IPS-20b (cell line): Measurements from ENCODE around the gene RPS18.
"Not testable (repeated sequence)": the region's sequence is repeated elsewhere in the genome, so short reads cannot be mapped to it uniquely, and the experiment has no call there.

ENCODE experiments used
- H3K27ac ChIP-seq: one replicate; pipeline ENCODE4 v1.5.1; 2013; ENCODE audit warnings: low read length
- H3K27me3 ChIP-seq: 2 replicates; pipeline ENCODE4 v1.6.1; 2013; ENCODE audit warnings: mild to moderate bottlenecking, low read length, inconsistent platforms; ENCODE audit not compliant: insufficient read depth
- H3K36me3 ChIP-seq: 2 replicates; pipeline ENCODE4 v1.6.1; 2013; ENCODE audit warnings: low read depth, mild to moderate bottlenecking, inconsistent platforms, low read length, moderate library complexity; ENCODE audit not compliant: insufficient read depth
- H3K4me1 ChIP-seq: 2 replicates; pipeline ENCODE4 v1.6.1; 2013; ENCODE audit warnings: mild to moderate bottlenecking, control low read depth, inconsistent platforms, low read length, moderate library complexity; ENCODE audit not compliant: insufficient read depth
- H3K4me3 ChIP-seq: 2 replicates; pipeline ENCODE4 v1.5.1; 2013; ENCODE audit warnings: mild to moderate bottlenecking, low read length, inconsistent platforms
- H3K9ac ChIP-seq: 2 replicates; pipeline ENCODE4 v1.6.1; 2013; ENCODE audit warnings: low read depth, mild to moderate bottlenecking, inconsistent platforms, low read length, moderate library complexity
- H3K9me3 ChIP-seq: 2 replicates; pipeline ENCODE4 v1.6.1; 2013; ENCODE audit warnings: mild to moderate bottlenecking, low read depth, low read length, inconsistent platforms; ENCODE audit not compliant: insufficient read depth

Gene RPS18

DNA sequence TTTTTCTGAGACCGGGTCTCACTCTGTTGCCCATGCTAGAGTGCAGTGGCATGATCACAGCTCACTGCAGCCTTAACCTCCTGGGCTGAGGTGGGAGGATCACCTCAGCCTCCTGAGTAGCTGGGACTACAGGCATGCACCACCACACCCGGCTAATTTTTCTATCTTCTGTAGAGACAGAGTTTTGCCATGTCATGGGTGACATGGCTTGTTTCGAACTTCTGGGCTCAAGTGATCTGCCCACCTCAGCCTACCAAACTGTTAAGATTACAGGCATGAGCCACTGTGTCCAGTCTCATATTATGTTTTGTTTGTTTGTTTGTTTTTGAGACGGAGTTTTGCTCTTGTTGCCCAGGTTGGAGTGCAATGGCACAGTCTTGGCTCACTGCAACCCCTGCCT is 13.3 kb downstream of the RPS18 start:
- H3K27me3 ChIP-seq, H3K4me3 ChIP-seq, H3K9me3 ChIP-seq, H3K4me1 ChIP-seq, H3K27ac ChIP-seq, H3K9ac ChIP-seq: not testable (repeated sequence)
- peaks cover 68% of the 10 kb centered on the region for H3K36me3 ChIP-seq

DNA sequence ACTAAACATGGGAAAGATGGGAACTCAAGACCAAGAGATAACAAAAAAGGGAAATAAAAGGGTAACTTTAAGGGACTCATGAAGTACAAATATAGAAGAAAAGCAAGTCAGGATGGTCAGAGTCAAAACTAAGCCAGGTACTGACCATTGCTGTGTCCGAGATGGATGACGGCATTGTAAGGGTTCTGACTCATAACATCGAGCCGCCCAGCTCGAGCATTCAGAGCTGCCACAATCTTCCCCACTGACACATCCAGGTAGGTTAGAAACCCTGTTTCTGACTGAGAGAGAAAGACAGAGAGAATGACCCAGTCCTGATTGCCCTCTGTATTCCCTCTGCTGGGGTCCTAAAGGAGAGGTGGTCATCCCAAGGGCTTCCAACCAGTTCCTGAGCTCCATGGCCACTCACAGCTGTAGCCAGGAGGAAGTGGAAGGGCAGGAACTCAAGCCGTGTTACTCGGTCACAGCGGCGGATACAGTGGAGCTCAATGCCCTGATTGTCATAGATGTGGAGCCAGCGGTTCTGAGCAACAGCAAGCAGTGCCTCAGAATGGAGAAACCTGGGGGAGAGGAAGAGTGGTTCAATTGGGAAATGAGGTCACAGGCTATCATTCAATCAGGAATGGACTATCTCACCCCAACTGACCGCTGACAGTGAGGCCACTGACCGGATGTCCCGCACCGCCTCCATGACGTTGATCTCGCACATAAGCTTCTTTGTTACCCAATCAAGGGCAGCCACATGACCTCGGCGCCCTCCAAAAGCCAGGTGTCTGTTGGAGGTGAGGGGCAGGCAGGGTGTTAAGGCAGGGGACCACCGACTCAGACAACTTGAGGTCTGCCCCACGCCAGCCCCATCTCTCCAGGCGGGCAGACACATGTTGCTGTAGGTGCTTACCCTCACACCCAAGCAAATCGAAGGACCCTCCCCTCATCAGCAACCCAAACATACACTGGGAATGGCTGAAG is 15.4 kb downstream of the RPS18 start:
- Histone ChIP-seq H3K36me3 (peaks cover 66% of the 10 kb centered on the region), H3K9me3 (no peaks in the 10 kb centered on the region), H3K27ac (no peak overlapping the region), H3K27me3 (no peaks in the 10 kb centered on the region), H3K4me1 (peaks cover 8% of the 10 kb centered on the region; the same call in 1 of the 2 replicates), H3K4me3 (no peak overlapping the region), H3K9ac (no peak overlapping the region)

DNA sequence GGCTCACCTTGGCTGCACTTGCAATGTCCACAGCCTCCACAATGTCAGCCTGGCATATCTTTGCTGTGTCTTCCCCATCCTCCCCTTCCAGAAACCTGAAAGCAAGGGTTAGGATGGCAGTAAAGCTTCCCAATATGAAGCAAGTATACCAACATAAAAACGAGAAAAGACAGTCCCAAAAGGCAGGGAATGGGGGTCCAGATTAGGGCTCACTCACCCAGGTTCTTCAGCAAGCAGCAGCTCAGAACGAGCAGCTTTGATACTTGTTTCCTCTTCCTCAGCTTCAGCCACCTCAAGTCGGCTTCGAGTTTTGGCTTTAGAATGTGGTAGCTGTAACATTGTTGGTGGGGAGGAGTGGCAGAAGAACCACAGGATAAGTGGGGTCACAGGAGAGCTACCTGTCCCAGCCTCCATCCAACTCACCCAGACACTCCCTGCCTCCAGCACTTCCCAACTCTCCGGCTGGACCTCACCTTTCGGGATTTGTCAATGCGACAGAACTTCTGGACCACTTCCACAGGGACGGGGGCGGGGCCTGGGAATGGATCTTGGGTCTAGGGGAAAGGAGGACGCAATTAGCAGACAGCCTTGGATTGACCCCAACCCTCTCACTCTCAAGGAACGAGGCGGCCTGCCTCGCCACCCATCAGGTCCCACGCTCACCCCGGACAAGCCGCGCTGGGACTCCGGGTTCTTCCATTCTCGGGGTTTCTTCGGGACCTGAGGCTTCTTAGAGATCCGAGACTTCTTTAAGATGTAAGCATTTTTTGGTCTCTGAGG is 16.5 kb downstream of the RPS18 start:
- Histone ChIP-seq H3K36me3 (peaks cover 70% of the 10 kb centered on the region), H3K27ac (no peak overlapping the region), H3K4me1 (peaks cover 8% of the 10 kb centered on the region; the same call in 1 of the 2 replicates), H3K27me3 (no peaks in the 10 kb centered on the region), H3K9me3 (no peaks in the 10 kb centered on the region), H3K4me3 (peak overlapping the region; percentile 94), H3K9ac (peak overlapping the region; percentile 89; the same call in 1 of the 2 replicates)

DNA sequence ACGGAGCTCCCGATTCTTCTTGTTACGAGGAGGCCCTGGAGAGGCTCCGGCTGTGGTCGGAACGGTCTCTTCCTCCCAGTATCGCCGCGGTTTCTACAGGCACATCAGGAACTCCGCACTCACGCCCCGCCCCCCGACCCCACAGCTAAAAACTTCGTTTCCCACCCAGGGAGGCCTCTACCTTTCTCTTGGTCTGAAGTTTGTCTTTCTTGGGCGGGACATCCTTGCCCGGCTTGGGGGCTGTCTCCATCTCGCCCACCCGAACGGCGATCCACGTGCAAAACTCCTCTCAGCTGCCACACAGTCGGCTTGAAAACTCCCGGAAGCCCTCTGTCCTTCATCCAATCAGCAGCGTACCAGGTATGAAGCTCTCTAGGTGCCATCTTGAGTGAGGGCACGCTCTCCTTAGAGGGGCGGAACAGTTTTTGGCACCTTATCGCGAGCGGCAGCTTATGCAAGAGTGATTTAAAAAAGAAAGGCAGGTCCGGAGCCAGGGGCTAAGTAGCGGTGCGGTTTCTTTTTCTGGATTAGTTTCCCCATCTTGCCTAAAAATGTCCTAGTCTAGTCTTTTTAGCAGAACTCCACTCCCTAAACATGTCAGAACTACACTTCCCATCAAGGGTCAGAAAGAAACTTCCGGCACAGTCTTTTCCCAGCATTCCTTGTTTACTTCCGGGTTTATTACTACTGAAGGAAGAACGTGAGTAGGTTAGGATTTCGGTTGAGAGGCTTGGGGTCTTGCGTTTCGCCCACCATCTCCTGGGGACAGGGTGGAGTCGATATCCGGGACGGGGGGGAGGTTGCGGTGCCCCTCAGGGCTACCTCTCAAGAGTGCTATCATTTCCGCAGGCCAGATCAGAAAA is 17.3 kb downstream of the RPS18 start, which contains the start of the genes PFDN6 and WDR46:
Gene PFDN6 (plus strand): TSS at position 681 of the 863 bp plus-strand sequence. CDS start 256 bp downstream, outside the sequence.
Gene WDR46 (minus strand): TSS at position 319 of the 863 bp plus-strand sequence. CDS start 69 bp downstream, at position 250.
- Histone ChIP-seq H3K9me3 (no peaks in the 10 kb centered on the region), H3K27ac (peak within 1 kb of the TSS; percentile 11), H3K4me3 (peak within 1 kb of the TSS; percentile 94), H3K4me1 (peaks cover 8% of the 10 kb centered on the region; the same call in 1 of the 2 replicates), H3K27me3 (no peaks in the 10 kb centered on the region), H3K36me3 (peaks cover 67% of the 10 kb centered on the region), H3K9ac (peak within 1 kb of the TSS; percentile 89)

DNA sequence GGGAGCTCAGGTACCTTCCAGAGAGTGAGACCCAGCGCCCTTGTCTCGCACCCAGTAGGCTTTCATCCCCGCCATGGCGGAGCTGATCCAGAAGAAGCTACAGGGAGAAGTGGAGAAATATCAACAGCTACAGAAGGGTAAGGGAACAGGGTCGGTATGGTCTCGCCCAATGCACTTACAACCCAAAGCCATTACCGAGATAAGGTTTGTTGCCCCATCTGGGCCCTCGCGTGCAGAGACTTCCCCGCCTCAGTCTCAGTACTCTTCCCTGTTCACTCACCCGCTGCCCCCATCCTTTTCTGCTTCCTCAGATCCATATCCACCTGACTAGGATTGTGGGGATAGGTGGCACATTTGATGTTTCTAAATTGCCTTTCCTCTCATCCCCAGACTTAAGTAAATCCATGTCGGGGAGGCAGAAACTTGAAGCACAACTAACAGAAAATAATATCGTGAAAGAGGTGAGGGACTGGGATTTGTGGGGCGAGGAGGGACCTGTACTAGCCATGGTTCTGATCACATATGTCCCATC is 18.0 kb downstream of the RPS18 start:
- peaks cover 65% of the 10 kb centered on the region for H3K36me3 ChIP-seq
- H3K27me3 ChIP-seq = no peaks in the 10 kb centered on the region
- peak overlapping the region; percentile 11 for H3K27ac ChIP-seq
- peak overlapping the region; percentile 94 for H3K4me3 ChIP-seq
- H3K4me1 ChIP-seq = peaks cover 8% of the 10 kb centered on the region; the same call in 1 of the 2 replicates
- H3K9ac ChIP-seq = peak overlapping the region; percentile 89
- H3K9me3 ChIP-seq = no peaks in the 10 kb centered on the region

DNA sequence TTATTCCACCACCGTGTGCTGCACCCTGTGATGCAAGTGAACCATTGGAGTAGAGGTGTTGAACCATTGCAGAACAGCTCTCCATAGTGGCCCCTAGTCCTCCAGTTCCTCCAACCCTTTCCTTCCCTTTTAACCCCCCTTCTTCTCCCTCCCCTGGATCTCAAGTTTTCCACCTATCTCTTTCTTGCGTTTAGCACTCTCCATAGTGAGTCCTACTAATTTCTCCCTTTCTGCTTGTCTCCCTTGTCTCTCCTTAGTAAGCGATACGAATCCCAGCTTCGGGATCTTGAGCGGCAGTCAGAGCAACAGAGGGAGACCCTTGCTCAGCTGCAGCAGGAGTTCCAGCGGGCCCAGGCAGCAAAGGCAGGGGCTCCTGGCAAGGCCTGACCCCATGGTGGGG is 18.6 kb downstream of the RPS18 start:
- Histone ChIP-seq H3K9me3 (no peaks in the 10 kb centered on the region), H3K27ac (no peak overlapping the region), H3K36me3 (peaks cover 59% of the 10 kb centered on the region), H3K4me1 (peaks cover 8% of the 10 kb centered on the region; the same call in 1 of the 2 replicates), H3K9ac (peak overlapping the region; percentile 89; the same call in 1 of the 2 replicates), H3K27me3 (no peaks in the 10 kb centered on the region), H3K4me3 (peak overlapping the region; percentile 94)

DNA sequence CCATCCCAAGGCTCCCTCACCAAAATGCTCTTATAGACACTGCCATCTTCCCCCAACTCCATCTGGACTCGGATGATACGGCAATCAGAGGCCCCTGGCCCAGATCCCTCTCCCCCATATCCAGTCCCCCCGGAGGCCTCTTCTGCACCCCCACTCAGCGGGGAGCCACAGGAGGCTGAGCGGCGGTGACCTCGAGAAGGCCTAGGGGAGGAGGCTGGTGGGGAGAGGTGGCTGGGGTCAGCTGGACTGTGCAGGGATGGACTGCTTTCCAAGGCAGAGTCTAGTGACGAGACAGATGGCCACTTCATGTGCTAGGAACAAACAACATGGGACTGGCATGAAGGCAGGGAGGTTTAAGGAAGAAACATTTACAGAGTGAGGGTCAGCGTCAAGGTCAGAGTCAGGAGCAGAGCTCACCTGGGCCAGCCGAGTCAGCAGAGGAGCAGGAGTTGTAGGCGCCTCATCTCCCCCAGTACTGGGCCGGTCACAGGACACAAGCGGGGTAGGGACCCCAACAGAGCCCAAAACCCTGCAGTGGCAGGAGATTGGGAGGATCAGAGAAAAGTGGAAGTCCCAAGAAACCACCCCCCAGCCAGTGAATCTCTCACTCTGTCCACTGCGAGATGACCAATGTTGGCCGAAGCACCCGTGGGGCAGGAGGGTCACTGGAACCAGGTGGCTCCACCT is 21.3 kb downstream of the RPS18 start:
- Histone ChIP-seq H3K9me3 (no peaks in the 10 kb centered on the region), H3K27me3 (no peaks in the 10 kb centered on the region), H3K36me3 (peaks cover 38% of the 10 kb centered on the region), H3K27ac (no peak overlapping the region), H3K4me1 (peaks cover 6% of the 10 kb centered on the region; the same call in 1 of the 2 replicates), H3K9ac (no peak overlapping the region), H3K4me3 (no peak overlapping the region)

DNA sequence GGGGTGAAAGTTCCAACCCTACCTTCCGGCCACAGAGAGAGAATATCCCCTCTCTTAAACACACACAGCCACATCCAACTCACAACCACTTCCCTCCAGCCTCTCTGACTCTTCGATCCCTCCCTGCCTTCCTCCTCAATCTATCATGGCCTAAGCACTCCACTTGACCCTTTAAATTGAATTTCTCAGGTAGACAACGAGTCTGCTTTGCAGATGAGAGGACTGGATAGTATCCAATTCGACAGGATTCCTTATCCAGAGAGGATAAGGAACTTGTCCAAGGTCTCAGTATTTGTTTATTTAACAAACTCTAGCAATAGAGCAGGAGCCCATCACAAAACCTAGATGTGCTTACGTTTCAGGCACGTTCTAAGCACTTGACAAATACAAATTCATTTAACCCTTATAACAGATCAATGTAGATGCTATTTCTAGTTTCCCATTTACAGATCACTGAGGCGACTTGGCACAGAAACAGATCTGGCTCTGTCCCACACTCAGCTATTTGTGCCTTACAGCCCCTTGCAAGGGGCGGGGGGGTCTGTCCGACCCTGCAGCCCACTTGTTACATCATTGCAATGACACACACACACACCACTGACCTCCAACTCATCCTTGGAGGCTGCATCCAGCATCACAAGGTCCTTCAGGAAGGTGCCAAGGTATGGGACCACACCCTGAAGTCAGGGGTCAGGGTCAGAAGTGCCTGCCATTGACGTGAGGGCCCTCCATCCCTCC is 22.4 kb downstream of the RPS18 start:
- Histone ChIP-seq H3K9ac (no peak overlapping the region), H3K9me3 (no peaks in the 10 kb centered on the region), H3K36me3 (peaks cover 37% of the 10 kb centered on the region), H3K4me1 (peaks cover 3% of the 10 kb centered on the region; the same call in 1 of the 2 replicates), H3K4me3 (no peak overlapping the region), H3K27ac (no peak overlapping the region), H3K27me3 (no peaks in the 10 kb centered on the region)

DNA sequence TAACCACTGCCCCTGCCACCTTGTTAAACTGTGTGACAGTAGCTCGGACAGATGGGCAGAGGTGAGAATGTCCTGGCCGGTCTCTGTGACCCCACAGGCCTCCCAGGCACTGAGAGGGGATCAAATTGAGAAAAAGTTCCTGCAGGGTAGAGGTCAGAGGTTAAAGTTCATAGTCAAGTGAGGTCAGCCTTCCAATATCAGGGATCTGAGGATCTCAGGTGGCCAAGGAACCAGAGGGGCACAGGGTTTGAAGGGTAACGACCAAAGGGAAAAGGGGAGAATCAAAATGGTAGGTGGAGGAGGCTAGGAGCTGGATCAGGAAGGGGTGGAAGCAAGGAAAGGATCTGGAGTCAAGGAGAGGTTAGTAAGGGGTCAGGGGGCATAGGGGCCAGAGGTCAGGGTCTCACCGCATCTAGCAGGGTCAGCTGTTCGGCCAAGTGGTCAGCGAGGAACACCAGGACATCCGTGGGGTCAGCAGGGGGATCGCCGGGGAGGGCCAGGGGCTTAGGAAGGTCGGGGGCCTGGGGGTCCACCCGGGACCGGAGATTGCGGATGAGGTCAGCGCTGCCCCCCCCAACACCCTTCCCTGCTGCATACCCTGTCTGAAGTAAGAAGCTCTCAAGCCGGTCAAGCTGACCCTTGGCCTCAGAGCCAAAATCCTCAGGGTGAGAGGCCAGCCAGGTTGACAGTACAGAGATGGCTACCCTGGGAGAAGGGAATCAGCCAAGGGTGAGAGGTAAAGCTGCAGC is 23.9 kb downstream of the RPS18 start:
- Histone ChIP-seq H3K27ac (no peak overlapping the region), H3K9ac (no peak overlapping the region), H3K36me3 (peaks cover 35% of the 10 kb centered on the region), H3K27me3 (no peaks in the 10 kb centered on the region), H3K9me3 (no peaks in the 10 kb centered on the region), H3K4me1 (no peaks in the 10 kb centered on the region), H3K4me3 (no peak overlapping the region)
